GM12873 (cell line): Measurements from ENCODE around the gene EPHB4.

Source experiments
- TF ChIP-seq, protein P1 (sequence below): IDR thresholded peaks from 2 replicates; pipeline ENCODE4 v1.5.1; 2012; ENCODE audit warnings: low read depth, mild to moderate bottlenecking, moderate library complexity, low read length, control low read depth; ENCODE audit not compliant: insufficient read depth; ENCODE audit errors: missing control alignments

EPHB4 gene

DNA sequence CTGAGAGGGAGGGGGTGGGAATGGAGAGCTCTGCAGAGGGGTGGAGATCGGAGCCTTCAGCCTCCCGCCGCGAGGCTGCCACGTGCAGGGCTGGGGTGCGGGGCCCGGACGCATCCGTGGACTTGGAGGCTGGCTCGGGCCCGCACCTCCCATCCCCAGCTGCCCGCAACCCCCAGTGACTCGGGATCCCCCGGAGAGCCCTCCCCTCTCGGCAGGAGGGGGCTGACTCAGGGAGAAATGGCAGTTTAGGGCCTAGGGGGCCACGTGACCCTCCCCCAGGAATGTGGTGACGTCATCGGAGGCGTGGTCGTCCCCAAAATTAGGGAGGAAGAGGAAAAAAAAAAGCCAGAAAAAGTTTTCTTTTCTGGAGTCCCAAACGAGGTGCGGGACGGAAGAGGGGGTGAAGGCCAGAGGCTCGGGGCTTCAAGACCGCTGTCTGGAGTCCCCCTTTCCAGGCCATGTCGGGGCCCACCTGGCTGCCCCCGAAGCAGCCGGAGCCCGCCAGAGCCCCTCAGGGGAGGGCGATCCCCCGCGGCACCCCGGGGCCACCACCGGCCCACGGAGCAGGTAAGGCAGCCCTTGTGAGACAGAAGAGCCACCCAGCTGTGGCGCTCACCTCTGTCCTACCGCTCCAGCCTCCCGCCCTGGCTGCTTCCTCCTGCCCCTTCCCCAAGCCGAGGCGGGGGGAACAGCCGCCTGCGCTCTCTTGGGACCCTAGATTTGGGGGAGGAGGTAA, 39.9 kb upstream of the EPHB4 start, which contains the start of gene TRIP6:
TRIP6 (plus strand) TSS at position 348 of the 736 bp plus-strand sequence; CDS start at position 459, 111 bp downstream.
- TF ChIP-seq, protein P1, sequence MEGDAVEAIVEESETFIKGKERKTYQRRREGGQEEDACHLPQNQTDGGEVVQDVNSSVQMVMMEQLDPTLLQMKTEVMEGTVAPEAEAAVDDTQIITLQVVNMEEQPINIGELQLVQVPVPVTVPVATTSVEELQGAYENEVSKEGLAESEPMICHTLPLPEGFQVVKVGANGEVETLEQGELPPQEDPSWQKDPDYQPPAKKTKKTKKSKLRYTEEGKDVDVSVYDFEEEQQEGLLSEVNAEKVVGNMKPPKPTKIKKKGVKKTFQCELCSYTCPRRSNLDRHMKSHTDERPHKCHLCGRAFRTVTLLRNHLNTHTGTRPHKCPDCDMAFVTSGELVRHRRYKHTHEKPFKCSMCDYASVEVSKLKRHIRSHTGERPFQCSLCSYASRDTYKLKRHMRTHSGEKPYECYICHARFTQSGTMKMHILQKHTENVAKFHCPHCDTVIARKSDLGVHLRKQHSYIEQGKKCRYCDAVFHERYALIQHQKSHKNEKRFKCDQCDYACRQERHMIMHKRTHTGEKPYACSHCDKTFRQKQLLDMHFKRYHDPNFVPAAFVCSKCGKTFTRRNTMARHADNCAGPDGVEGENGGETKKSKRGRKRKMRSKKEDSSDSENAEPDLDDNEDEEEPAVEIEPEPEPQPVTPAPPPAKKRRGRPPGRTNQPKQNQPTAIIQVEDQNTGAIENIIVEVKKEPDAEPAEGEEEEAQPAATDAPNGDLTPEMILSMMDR = no peak

DNA sequence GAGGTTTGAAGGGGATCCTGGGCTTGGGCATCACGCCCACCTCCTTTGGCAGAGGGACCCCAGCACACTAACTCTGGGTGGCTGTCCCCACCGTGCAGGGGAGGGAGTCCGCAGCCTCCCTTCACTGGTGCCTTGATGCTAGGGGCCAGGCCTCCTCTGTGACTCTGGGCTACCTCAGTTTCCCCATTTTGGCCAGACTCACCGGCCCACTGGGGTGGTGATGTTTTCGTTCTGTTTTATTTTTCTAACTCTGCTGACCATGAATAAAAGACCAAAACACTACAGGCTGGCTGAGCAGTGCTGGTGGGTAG, 39.4 kb upstream of the EPHB4 start:
- TF ChIP-seq, protein P1 = no peak

DNA sequence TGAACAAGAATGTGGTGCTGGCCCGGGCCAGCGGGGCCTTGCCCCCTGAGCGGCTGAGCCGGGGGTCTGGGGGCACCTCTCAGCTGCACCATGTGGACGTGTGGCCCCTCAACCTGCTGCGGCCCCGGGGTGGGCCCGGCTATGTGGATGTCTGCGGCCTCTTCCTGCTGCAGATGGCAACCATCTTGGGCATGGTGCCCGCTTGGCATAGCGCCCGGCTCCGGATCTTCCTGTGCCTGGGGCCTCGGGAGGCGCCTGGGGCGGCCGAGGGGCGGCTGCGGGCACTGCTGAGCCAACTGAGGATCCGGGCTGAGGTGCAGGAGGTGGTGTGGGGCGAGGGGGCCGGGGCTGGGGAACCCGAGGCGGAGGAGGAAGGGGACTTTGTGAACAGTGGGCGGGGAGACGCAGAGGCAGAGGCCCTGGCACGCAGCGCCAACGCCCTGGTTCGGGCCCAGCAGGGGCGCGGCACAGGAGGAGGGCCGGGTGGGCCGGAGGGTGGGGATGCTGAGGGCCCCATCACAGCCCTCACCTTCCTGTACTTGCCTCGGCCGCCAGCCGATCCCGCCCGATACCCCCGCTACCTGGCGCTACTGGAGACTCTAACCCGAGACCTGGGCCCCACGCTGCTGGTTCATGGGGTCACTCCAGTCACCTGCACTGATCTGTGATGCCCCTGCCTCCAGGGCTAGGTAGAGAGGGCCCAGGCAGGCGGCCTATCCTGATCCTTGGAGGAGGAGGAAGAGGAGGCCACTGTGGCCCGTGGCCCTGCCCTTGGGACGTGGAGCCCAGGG, 38.8 kb upstream of the EPHB4 start:
- TF ChIP-seq, protein P1 = no peak

DNA sequence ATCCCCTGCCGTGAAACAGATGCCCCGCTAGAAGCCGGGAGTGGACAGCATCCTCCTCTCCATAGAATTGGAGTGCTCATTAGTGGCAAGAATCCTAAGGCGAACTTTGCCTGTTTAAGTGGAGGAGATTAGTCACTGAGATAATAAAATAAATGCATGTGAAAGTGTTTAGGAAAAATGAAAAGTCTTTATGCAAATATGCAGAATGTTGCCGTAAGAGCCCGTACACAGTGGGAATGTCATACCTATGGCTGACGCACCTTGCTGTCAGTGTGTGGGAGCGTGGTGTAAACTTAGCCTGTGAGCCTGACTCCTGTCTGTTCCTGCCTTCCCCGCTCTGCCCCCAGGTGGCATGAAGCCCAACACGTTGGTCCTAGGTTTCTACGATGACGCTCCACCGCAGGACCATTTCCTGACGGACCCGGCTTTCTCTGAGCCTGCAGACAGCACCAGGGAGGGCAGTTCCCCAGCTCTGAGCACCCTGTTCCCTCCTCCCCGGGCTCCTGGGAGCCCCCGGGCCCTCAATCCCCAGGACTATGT, 38.1 kb upstream of the EPHB4 start:
- TF ChIP-seq, protein P1 = peak; percentile 19

DNA sequence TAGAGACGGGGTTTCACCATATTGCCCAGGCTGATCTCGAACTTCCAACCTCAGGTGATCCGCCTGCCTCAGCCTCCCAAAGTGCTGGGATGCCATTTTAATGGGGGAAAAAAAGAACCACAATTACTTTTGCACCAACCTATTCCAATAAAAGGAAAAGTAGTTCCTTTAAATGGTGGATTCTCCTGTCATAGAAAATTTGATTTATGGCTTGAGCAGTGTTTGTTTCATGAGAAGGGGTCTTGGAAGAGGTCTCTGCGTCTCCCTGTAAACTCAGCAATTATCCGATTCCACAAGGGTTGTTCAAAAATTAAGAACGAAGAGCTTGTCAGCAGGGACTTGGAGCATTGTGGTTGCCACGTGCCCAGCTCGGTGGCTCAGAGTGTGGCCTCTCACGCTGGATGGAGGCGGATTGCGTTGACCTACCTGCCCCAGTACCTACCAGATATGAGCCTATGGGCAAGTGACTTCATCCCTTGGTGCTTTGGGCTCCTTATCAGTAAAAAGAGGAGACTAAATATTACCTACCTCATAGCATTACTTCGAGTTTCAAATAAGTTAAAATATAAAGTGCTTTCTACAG, 37.0 kb upstream of the EPHB4 start:
- TF ChIP-seq, protein P1 = no peak

DNA sequence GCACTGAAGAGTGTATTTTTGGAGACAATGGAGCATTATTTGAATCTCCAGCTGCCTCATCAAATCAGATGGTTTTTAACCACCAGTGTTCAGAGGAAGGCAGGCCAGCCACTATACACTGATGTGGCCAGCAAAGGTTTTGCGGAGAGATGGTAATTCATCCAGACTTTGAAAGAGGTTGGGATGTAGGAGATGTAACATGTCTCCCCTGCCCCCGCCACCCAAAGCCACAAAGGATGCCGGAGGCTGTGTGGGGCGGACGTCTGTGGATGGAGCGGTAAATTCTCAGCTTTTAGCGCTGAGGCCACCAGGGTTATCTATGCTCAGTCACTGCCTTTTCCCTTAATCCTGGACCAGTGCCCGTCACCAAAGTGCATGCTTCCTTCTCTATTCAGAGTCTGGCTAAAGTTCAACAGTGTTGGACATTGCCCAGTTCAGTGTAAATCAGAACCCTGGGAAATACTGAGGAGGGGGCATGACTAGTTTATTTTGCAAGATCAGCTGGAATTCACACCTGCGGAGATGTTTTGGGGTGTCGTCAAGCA, 36.2 kb upstream of the EPHB4 start:
- TF ChIP-seq, protein P1 = no peak

DNA sequence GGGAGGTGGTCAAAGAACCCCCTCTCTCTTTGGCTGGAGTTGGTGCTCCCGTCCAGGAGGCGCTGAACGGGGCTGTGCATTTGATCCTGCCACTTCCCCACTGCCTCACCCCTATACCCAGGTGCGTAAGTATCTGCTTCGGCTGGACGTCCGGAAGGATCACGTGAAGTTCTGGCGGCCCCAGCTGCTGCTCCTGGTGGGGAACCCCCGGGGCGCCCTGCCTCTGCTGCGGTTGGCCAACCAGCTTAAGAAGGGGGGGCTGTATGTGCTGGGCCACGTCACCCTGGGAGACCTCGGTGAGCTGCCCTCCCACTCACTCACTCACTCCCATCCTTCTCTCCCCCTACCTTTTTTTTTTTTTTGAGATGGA, 34.3 kb upstream of the EPHB4 start:
- TF ChIP-seq, protein P1 = no peak
